IPS DF 6.9 (cell line): ENCODE measurements around the gene CFAP77.

Experiments
- DNase-seq: peaks from one replicate; pipeline ENCODE4 v3.0.0-alpha.2; 2013; ENCODE audit warnings: low read depth, low spot score
- H3K27ac ChIP-seq: one replicate; pipeline ENCODE4 v1.5.1; 2013; ENCODE audit warnings: low read length, control low read depth
- H3K27me3 ChIP-seq: 2 replicates; pipeline ENCODE4 v1.6.1; 2013; ENCODE audit warnings: mild to moderate bottlenecking, low read length; ENCODE audit not compliant: control insufficient read depth, insufficient read depth
- H3K36me3 ChIP-seq: 2 replicates; pipeline ENCODE4 v1.6.1; 2013; ENCODE audit warnings: low read length; ENCODE audit not compliant: control insufficient read depth, insufficient read depth
- H3K4me1 ChIP-seq: 2 replicates; pipeline ENCODE4 v1.6.1; 2013; ENCODE audit warnings: low read length; ENCODE audit not compliant: control insufficient read depth, insufficient read depth
- H3K4me3 ChIP-seq: 2 replicates; pipeline ENCODE4 v1.5.1; 2013; ENCODE audit warnings: mild to moderate bottlenecking, low read length
- H3K9me3 ChIP-seq: 2 replicates; pipeline ENCODE4 v1.6.1; 2013; ENCODE audit warnings: low read length, inconsistent platforms; ENCODE audit not compliant: control insufficient read depth, insufficient read depth
- WGBS: extraction: QIAGEN DNeasy Blood & Tissue Kit; methylation state at CpG from one replicate; pipeline ENCODE4 v1.1.7; 2013; ENCODE audit warnings: mixed read lengths, missing lambda C conversion rate; ENCODE audit not compliant: insufficient read length, insufficient coverage; 5-methylcytosine and 5-hydroxymethylcytosine counted together

The CFAP77 gene

DNA sequence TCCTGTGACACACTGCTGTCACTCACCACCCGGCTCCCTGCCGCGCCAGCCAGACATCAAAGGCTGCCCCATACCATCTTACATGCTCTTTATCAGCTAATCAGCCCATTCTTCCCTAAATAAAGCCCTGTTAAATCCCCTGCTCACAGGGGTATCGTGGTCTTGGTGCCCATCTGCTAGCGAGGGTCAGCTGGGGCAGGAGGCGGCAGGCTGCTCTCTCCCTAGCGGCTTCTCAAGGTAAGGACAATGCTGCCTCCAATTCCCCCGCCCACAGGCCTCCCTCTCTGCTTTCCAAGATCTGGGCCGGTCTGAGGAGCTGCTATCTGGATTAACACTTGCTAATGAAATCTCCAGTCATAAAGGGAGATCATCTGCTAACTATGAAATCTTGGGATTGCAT, 199.2 kb downstream of the CFAP77 start:
- Histone ChIP-seq H3K36me3 (peaks cover 9% of the 10 kb centered on the region), H3K27me3 (no peaks in the 10 kb centered on the region), H3K27ac (no peak overlapping the region), H3K4me3 (no peak overlapping the region), H3K9me3 (no peaks in the 10 kb centered on the region), H3K4me1 (no peaks in the 10 kb centered on the region)
- no CpG with 5 or more reads among the region's 9 CpGs for WGBS
- no peak for DNase-seq

- Histone ChIP-seq H3K4me1 (no peaks in the 10 kb centered on the region), H3K9me3 (no peaks in the 10 kb centered on the region), H3K27me3 (no peaks in the 10 kb centered on the region), H3K36me3 (peaks cover 9% of the 10 kb centered on the region), H3K27ac (no peak overlapping the region), H3K4me3 (no peak overlapping the region)
- no peak for DNase-seq
- no CpG with 5 or more reads among the region's 7 CpGs for WGBS
These were observed 199.8 kb downstream of the CFAP77 start for GRCh38 chr9:132609829-132610228.

DNA sequence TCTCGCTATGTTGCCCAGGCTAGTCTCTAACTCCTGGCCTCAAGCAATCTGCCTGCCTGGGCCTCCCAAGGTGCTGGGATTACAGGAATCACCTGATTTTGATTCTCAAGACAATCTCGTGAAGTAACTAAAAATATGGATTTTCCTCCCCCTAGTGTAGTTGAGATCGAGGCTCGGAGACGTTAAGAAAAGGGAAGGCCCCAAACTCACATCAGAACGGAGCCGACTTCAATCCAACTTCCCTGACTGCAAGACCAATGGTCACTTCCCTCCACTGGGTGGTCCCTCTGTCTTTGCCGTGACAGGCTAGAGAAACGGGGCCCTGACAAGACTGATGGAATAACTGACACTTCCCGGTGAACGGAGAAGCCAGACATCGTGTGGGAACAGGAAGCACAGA, 200.7 kb downstream of the CFAP77 start:
- H3K4me1 ChIP-seq, result no peaks in the 10 kb centered on the region
- DNase-seq, result no peak
- no peak overlapping the region for H3K27ac ChIP-seq
- H3K36me3 ChIP-seq, result peaks cover 6% of the 10 kb centered on the region
- no peaks in the 10 kb centered on the region for H3K9me3 ChIP-seq
- WGBS, result no CpG with 5 or more reads among the region's 12 CpGs
- no peaks in the 10 kb centered on the region for H3K27me3 ChIP-seq
- H3K4me3 ChIP-seq, result no peak overlapping the region

DNA sequence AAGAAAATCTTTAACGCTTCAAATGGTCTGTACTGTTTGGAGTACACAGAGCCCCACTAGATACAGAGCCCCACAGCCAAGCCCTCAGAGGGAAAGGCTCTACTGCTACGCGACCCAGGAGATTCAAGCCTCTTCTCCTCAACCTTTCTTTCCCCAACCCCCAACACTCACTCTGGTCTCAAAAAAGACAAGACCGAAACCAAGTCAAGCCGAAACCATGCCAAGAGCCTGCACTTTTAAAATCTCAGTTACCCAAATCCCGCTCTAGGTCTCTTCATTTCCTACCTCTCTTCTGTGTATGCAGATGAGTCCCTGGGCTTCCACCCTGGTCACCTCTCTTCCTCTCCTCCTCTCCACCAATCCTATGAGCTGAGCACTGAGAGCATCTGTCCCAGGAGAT, 204.3 kb downstream of the CFAP77 start:
- Histone ChIP-seq H3K4me1 (no peaks in the 10 kb centered on the region), H3K9me3 (no peaks in the 10 kb centered on the region), H3K27ac (no peak overlapping the region), H3K4me3 (no peak overlapping the region), H3K36me3 (peaks cover 2% of the 10 kb centered on the region; the same call in 1 of the 2 replicates), H3K27me3 (no peaks in the 10 kb centered on the region)
- no CpG with 5 or more reads among the region's 6 CpGs for WGBS
- no peak for DNase-seq

DNA sequence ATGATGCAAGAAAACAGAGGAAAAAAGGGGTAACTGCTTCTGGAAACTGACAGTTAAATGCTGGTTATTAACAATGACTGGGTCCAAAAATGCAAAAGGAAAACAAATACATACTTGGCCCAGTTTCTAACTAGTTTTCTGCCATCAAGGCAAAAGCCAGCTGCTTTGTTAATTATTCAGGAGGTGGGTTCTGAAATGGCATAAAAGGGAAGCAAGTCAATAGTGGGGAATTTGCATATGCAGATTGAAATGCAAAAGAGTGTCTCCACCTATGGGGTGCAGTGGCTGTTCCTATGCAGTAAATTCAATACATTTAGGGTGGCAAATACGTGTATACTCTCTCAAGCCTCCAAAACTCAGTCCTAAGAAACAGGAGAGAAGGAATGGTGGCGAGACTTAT, 205.8 kb downstream of the CFAP77 start:
- peaks cover 2% of the 10 kb centered on the region; the same call in 1 of the 2 replicates for H3K36me3 ChIP-seq
- H3K27ac ChIP-seq, result no peak overlapping the region
- no CpG with 5 or more reads among the region's 2 CpGs for WGBS
- H3K9me3 ChIP-seq, result no peaks in the 10 kb centered on the region
- H3K4me1 ChIP-seq, result no peaks in the 10 kb centered on the region
- no peaks in the 10 kb centered on the region for H3K27me3 ChIP-seq
- no peak for DNase-seq
- H3K4me3 ChIP-seq, result no peak overlapping the region

- no peak overlapping the region for H3K27ac ChIP-seq
- no CpG with 5 or more reads among the region's 5 CpGs for WGBS
- H3K4me1 ChIP-seq, result no peaks in the 10 kb centered on the region
- DNase-seq, result no peak
- H3K9me3 ChIP-seq, result no peaks in the 10 kb centered on the region
- no peaks in the 10 kb centered on the region for H3K27me3 ChIP-seq
- no peak overlapping the region for H3K4me3 ChIP-seq
- H3K36me3 ChIP-seq, result peaks cover 2% of the 10 kb centered on the region; the same call in 1 of the 2 replicates
These were observed 206.7 kb downstream of the CFAP77 start for GRCh38 chr9:132616725-132617124.

- no peak for DNase-seq
- H3K27ac ChIP-seq, result no peak overlapping the region
- no peak overlapping the region for H3K4me3 ChIP-seq
- H3K27me3 ChIP-seq, result no peaks in the 10 kb centered on the region
- no peaks in the 10 kb centered on the region for H3K4me1 ChIP-seq
- no peaks in the 10 kb centered on the region; the same call in 1 of the 2 replicates for H3K36me3 ChIP-seq
- H3K9me3 ChIP-seq, result no peaks in the 10 kb centered on the region
- WGBS, result no CpG with 5 or more reads among the region's 5 CpGs
These were observed 212.1 kb downstream of the CFAP77 start for GRCh38 chr9:132622159-132622558.
